GM18502 (cell line): ENCODE data around the gene BRI3.

ENCODE experiments used
- ATAC-seq: cut with Tn5 transposase; IDR thresholded peaks from one replicate; pipeline ENCODE4 v1.9.1; 2021; ENCODE audit warnings: mild to moderate bottlenecking; ENCODE audit not compliant: unreplicated experiment, poor library complexity

Gene BRI3

GRCh38 chr7:98280791-98281756 lies at the start of gene BRI3:
TSS of gene BRI3 (plus strand) at chr7:98281686. CDS start at chr7:98281796, 110 bp downstream.
- ATAC-seq: peak; percentile 83

- no peak for ATAC-seq
Measured at GRCh38 chr7:98232263-98232585, 49.3 kb upstream of the BRI3 start.

GRCh38 chr7:98232799-98233198 lies 48.7 kb upstream of the BRI3 start:
- no peak for ATAC-seq

- ATAC-seq: no peak
Measured at GRCh38 chr7:98233219-98234070, 48.0 kb upstream of the BRI3 start.

GRCh38 chr7:98234429-98235147 lies 46.9 kb upstream of the BRI3 start:
- no peak for ATAC-seq

- ATAC-seq: no peak
Measured at GRCh38 chr7:98235901-98236300, 45.6 kb upstream of the BRI3 start.

- ATAC-seq: no peak
Measured at GRCh38 chr7:98236355-98237185, 44.9 kb upstream of the BRI3 start.

- no peak for ATAC-seq
Measured at GRCh38 chr7:98238076-98238475, 43.4 kb upstream of the BRI3 start.

- no peak for ATAC-seq
Measured at GRCh38 chr7:98238976-98239375, 42.5 kb upstream of the BRI3 start.

GRCh38 chr7:98240961-98241673 lies 40.4 kb upstream of the BRI3 start:
- ATAC-seq: no peak

GRCh38 chr7:98241674-98242241 lies 39.7 kb upstream of the BRI3 start:
- no peak for ATAC-seq

GRCh38 chr7:98242342-98242741 lies 39.1 kb upstream of the BRI3 start:
- no peak for ATAC-seq

GRCh38 chr7:98242934-98243333 lies 38.6 kb upstream of the BRI3 start:
- no peak for ATAC-seq

- no peak for ATAC-seq
Measured at GRCh38 chr7:98244871-98245270, 36.6 kb upstream of the BRI3 start.

- no peak for ATAC-seq
Measured at GRCh38 chr7:98248156-98248555, 33.3 kb upstream of the BRI3 start.

- no peak for ATAC-seq
Measured at GRCh38 chr7:98249106-98249505, 32.4 kb upstream of the BRI3 start.

GRCh38 chr7:98250789-98251188 lies 30.7 kb upstream of the BRI3 start:
- no peak for ATAC-seq

GRCh38 chr7:98251231-98251600 lies 30.3 kb upstream of the BRI3 start:
- peak; percentile 25 for ATAC-seq
